Gastroesophageal sphincter (tissue), 4 donors: ENCODE results near the gene RFTN1. TPM values are rescaled to one million over a fixed set of nuclear protein-coding genes. Genes with fewer than 3 reads are reported as not detected.

ENCODE experiments used
- ATAC-seq: fragments of 150-250 bp; one replicate; pipeline ENCODE4 v1.9.1; 2016; ENCODE audit warnings: mild to moderate bottlenecking, moderate library complexity
- H3K27ac ChIP-seq, 4 donors: fragments of 200-600 bp; sonication (generic) in 3 of 4; 1 replicate in 3 of 4; 2 replicates in 1 of 4; pipeline ENCODE4 v1.5.1; 2016 to 2019
- H3K27me3 ChIP-seq: fragments of 200-600 bp; sonication (generic); one replicate; pipeline ENCODE4 v1.5.1; 2019
- H3K36me3 ChIP-seq, 2 donors: fragments of 200-600 bp; sonication (generic); one replicate each; pipeline ENCODE4 v1.5.1; 2019; ENCODE audit warnings: control low read depth in 1 of 2
- H3K4me1 ChIP-seq, 3 donors: fragments of 200-600 bp; sonication (generic); 1 replicate in 2 of 3; 2 replicates in 1 of 3; pipeline ENCODE4 v1.5.1; 2016 to 2019; ENCODE audit warnings: control low read depth in 2 of 3
- H3K4me3 ChIP-seq, 2 donors: fragments of 200-600 bp; sonication (generic); one replicate each; pipeline ENCODE4 v1.5.1; 2019; ENCODE audit warnings: mild to moderate bottlenecking in 1 of 2, moderate library complexity in 1 of 2
- H3K9me3 ChIP-seq, 3 donors: fragments of 200-600 bp; sonication (generic); one replicate each; pipeline ENCODE4 v1.5.1; 2017 to 2019; ENCODE audit warnings: control low read depth in 2 of 3
- EP300 ChIP-seq: sonication (generic); formaldehyde crosslinking; IDR thresholded peaks from one replicate; pipeline ENCODE4 v1.6.1; 2017; ENCODE audit warnings: antibody characterized with exemption, mild to moderate bottlenecking
- POLR2A ChIP-seq, 2 donors: fragments of 450-650 bp; IDR thresholded peaks; one replicate each; pipeline ENCODE4 v1.6.1; 2017; ENCODE audit warnings: antibody characterized with exemption in 2 of 2, mild to moderate bottlenecking in 2 of 2, moderate library complexity in 1 of 2
- POLR2AphosphoS5 ChIP-seq: sonication (generic); formaldehyde crosslinking; IDR thresholded peaks from one replicate; pipeline ENCODE4 v1.6.1; 2017; ENCODE audit warnings: antibody characterized with exemption
- WGBS, 2 donors: methylation state at CpG; one replicate each; pipeline ENCODE4 v1.1.5; 2018; ENCODE audit warnings: low coverage in 1 of 2; 5-methylcytosine and 5-hydroxymethylcytosine counted together
- total RNA-seq, 4 donors: library from RNA; depleted of rRNA; stranded (reverse); fragments of >200 nt; gene quantifications; one replicate each; pipeline ENCODE4 v1.1.0, GENCODE V29; 2016
- TF ChIP-seq, protein P1 (sequence below), 4 experiments: fragments of 200-600 bp in 2 of 4; fragments of 450-650 bp in 2 of 4; sonication (generic) in 1 of 4; IDR thresholded peaks; one replicate each; pipeline ENCODE4 v1.5.1; 2017 to 2019; ENCODE audit warnings: antibody characterized with exemption in 4 of 4, mild to moderate bottlenecking in 2 of 4, moderate library complexity in 2 of 4

The RFTN1 gene
- total RNA-seq, 4 donors from 2014 or later = 30.6 to 110 (median 68.2) TPM

DNA sequence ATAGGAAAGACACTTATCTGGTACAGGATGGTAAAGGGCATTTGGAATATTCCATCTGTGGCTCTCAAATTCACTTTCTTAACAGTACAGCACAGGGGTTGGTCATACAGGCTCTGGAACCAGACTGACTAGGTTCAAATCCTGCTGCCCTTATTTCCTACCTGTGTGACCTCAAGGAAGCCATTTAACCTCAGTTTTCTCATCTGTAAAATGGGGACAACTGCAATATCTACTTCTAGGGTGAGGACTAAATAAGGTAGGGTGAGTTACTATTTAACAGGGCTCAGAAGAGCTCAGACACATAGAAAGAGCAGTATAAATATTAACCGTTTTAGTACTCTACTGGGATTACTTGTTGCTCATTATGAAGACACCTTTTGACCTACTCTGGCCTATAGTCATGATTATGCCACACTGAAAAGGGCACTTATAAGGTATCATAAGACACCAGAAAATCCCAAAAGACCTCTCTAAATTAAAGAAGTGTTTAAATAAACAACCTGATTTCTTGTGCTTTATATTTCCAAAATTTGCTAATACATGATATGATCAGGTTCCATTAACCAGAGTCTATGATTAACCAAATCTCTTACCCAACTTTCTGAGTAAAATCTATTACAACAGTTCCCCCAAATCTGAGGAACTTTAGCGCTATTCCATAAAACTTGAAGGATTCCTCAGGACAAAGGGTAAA is 6.5 kb downstream of the RFTN1 start:
- Histone ChIP-seq H3K9me3 (no peaks in the 10 kb centered on the region), H3K4me1 (peaks cover 16 to 86% (median 38%) of the 10 kb centered on the region in 3 donors)
- TF ChIP-seq, protein P1, sequence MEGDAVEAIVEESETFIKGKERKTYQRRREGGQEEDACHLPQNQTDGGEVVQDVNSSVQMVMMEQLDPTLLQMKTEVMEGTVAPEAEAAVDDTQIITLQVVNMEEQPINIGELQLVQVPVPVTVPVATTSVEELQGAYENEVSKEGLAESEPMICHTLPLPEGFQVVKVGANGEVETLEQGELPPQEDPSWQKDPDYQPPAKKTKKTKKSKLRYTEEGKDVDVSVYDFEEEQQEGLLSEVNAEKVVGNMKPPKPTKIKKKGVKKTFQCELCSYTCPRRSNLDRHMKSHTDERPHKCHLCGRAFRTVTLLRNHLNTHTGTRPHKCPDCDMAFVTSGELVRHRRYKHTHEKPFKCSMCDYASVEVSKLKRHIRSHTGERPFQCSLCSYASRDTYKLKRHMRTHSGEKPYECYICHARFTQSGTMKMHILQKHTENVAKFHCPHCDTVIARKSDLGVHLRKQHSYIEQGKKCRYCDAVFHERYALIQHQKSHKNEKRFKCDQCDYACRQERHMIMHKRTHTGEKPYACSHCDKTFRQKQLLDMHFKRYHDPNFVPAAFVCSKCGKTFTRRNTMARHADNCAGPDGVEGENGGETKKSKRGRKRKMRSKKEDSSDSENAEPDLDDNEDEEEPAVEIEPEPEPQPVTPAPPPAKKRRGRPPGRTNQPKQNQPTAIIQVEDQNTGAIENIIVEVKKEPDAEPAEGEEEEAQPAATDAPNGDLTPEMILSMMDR (IDR thresholded peaks at IDR 0.05) = no peak
- TF ChIP-seq POLR2AphosphoS5 = no peak
- no peak for TF ChIP-seq EP300
- no peak for TF ChIP-seq POLR2A (IDR thresholded peaks at IDR 0.05)

DNA sequence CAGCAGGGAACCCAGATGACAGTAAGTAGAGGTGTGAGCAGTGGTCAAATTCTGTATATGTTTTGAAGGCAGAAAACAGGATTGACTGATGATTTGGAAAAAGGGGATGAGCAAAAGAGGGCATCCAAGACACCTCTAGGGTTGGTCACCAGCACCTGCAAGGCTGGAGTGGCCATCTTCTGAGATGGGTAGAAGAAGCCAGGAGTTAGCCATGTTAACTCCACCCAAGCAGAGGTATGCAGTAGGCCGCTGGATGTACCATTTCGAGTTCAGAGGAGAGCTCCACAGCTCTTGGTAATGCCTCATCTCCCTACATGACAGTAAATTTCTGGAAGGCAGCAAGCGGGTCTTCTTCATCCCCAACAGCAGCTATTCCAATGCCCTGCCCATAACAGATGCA is 7.0 kb downstream of the RFTN1 start:
- ATAC-seq = no peak
- 61 to 64% methylated on average over 3 of the region's 3 CpGs for WGBS, 2 donors
- Histone ChIP-seq H3K27me3 (no peaks in the 10 kb centered on the region), H3K9me3 (no peaks in the 10 kb centered on the region), H3K36me3 (no peaks in the 10 kb centered on the region), H3K4me3 (no peak overlapping the region), H3K4me1 (peaks cover 16 to 81% (median 38%) of the 10 kb centered on the region in 3 donors), H3K27ac (no peak overlapping the region)
- no peak for TF ChIP-seq POLR2A (IDR thresholded peaks at IDR 0.05)
- TF ChIP-seq EP300 = no peak
- no peak for TF ChIP-seq POLR2AphosphoS5

More for the DNA sequence above, 6.5 kb downstream of the RFTN1 start:
- no peak overlapping the region for H3K27ac ChIP-seq
- ATAC-seq = no peak
- WGBS, 2 donors = 90 to 100% methylated on average over 2 of the region's 2 CpGs
- no peak overlapping the region for H3K4me3 ChIP-seq
- H3K27me3 ChIP-seq = no peaks in the 10 kb centered on the region
- H3K36me3 ChIP-seq = no peaks in the 10 kb centered on the region

DNA sequence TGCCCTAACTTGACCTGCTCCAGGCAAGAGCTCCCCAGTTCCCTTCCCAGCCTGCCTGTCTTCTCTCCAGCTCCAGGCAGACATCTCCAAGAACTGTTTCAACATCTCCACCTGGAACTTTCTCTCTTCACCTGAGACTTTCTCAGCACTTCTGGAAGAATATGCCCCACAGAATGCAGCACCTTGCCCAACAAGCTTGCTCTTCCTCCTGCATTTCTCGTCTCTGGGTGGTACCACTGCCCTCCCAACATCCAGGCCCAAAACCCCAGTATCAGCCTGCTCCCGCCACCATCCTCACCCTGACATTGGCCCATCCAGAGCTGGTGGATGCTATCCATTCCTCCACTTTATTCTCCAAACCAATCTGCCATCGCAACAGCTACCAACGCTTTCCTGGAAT is 8.8 kb downstream of the RFTN1 start:
- ATAC-seq = no peak
- TF ChIP-seq EP300 = no peak
- H3K9me3 ChIP-seq = no peaks in the 10 kb centered on the region
- peaks cover 10 to 72% (median 23%) of the 10 kb centered on the region in 3 donors for H3K4me1 ChIP-seq
- H3K27ac ChIP-seq = no peak overlapping the region
- no peaks in the 10 kb centered on the region for H3K27me3 ChIP-seq
- no peak overlapping the region for H3K4me3 ChIP-seq
- no peaks in the 10 kb centered on the region for H3K36me3 ChIP-seq
- WGBS, 2 donors = 42 to 71% methylated on average over 4 of the region's 4 CpGs

DNA sequence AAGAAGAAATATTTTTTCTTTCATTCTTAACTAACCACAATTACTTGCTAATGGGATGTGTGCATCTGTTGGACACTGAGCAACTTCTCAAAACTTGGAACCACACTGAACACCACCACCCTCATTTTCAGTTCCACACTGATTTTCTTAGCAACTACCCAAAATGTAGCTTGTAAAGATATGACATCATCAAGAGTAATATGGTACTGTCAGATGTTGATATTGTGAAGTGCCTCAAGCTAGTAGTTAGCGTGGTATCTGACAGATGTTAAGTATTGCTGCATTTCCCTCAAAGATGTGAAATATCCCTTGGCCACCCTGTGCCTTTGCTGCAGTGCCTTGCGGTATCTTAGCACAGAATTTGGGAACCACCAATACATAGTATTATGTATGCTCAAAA is 9.3 kb downstream of the RFTN1 start:
- WGBS, 2 donors = 96 to 100% methylated on average over 2 of the region's 2 CpGs

DNA sequence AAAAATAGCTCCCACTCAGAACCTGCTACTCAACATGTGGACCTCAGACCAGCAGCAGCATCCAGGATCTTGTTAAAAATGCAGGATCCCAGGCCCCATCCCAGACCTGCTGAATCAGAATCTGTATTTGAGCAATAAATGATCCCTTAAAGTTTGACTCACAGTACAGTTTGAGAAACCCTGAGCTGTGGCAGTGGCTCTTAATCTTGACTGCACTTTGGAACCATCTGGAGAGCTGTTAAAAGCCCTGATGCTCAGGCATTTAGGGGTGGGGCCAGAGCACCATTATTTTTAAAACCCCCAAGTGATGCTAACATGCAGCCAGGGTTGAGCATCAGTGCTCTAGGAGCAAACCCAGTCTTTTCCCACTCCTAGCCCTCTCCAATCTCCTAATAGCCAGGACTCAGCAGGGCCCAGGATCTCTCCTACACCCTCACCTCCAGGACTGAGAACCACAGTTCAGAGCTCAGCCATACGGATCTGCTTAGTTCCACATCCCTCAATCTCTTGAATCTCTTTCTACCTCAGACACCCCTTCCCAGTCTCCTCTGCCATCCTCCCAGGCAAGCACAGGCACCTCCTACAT is 10.2 kb downstream of the RFTN1 start:
- Histone ChIP-seq H3K4me3 (no peak overlapping the region), H3K9me3 (no peaks in the 10 kb centered on the region), H3K27me3 (no peaks in the 10 kb centered on the region), H3K36me3 (no peaks in the 10 kb centered on the region), H3K4me1 (peaks cover 4 to 69% (median 15%) of the 10 kb centered on the region in 3 donors), H3K27ac (no peak overlapping the region)
- 64 to 100% methylated on average over 1 of the region's 1 CpG for WGBS, 2 donors
- no peak for ATAC-seq
- TF ChIP-seq POLR2A (IDR thresholded peaks at IDR 0.05) = no peak
- TF ChIP-seq EP300 = no peak
- TF ChIP-seq POLR2AphosphoS5 = no peak

More for the DNA sequence above, 9.3 kb downstream of the RFTN1 start:
- no peaks in the 10 kb centered on the region for H3K9me3 ChIP-seq
- ATAC-seq = no peak
- no peaks in the 10 kb centered on the region for H3K36me3 ChIP-seq
- peaks cover 9 to 69% (median 18%) of the 10 kb centered on the region in 3 donors for H3K4me1 ChIP-seq
- H3K27ac ChIP-seq = no peak overlapping the region
- H3K27me3 ChIP-seq = no peaks in the 10 kb centered on the region
- H3K4me3 ChIP-seq = no peak overlapping the region
- no peak for TF ChIP-seq POLR2AphosphoS5
- no peak for TF ChIP-seq EP300
- TF ChIP-seq POLR2A (IDR thresholded peaks at IDR 0.05) = no peak
- TF ChIP-seq, protein P1 (IDR thresholded peaks at IDR 0.05) = no peak

DNA sequence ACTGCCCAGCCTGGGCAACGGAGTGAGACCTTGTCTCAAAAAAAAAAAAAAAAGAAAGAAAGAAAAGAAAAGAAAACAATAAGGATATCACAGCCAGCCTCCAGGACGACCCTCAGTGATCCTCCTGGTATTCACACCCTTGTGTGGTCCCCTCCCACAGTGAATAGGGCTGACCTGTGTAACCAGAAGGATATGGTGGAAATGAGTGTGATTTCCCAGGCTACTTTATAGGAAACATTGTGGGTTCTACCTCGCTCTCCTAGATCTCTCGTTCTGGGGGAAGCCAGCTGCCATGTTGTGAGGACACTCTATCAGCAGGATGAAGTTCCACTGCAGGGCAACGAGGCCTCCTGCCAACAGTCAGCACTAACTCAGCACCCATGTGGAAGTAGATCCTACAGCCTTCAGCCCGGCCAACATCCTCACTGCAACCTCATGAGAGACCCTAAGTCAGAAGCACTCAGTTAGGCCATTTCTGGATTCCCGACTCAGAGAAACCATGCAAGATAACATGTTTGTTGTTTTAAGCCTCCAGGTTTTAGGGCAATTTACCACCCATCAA is 11.1 kb downstream of the RFTN1 start:
- no peaks in the 10 kb centered on the region for H3K9me3 ChIP-seq
- no peak for ATAC-seq
- peaks cover 0 to 66% (median 11%) of the 10 kb centered on the region in 3 donors for H3K4me1 ChIP-seq
- no peak for TF ChIP-seq EP300
- no peak for TF ChIP-seq POLR2A (IDR thresholded peaks at IDR 0.05)
- TF ChIP-seq POLR2AphosphoS5 = no peak
- TF ChIP-seq, protein P1 (IDR thresholded peaks at IDR 0.05) = no peak
- no peak overlapping the region for H3K27ac ChIP-seq
- H3K4me3 ChIP-seq = no peak overlapping the region
- H3K36me3 ChIP-seq = no peaks in the 10 kb centered on the region
- no peaks in the 10 kb centered on the region for H3K27me3 ChIP-seq
- 85 to 90% methylated on average over 5 to 6 of the region's 7 CpGs for WGBS, 2 donors
